H9 (cell line): ENCODE measurements around the gene SRF. TPM values are rescaled to one million over a fixed set of nuclear protein-coding genes. Genes with fewer than 3 reads are reported as not detected.

Source experiments
- DNase-seq: peaks from one replicate; pipeline ENCODE4 v3.0.0-alpha.2; 2017
- H2AFZ ChIP-seq: one replicate; pipeline ENCODE4 v1.6.1; 2013; ENCODE audit warnings: mild to moderate bottlenecking, low read length, control low read depth, moderate library complexity
- H2AK5ac ChIP-seq: 2 replicates; pipeline ENCODE4 v1.6.1; 2013; ENCODE audit warnings: low read length, control low read depth, mixed read lengths; ENCODE audit not compliant: insufficient read length
- H2BK120ac ChIP-seq: one replicate; pipeline ENCODE4 v1.6.1; 2013; ENCODE audit warnings: low read depth, mild to moderate bottlenecking, low read length, control low read depth, inconsistent platforms; ENCODE audit not compliant: poor library complexity, severe bottlenecking
- H2BK12ac ChIP-seq: 2 replicates; pipeline ENCODE4 v1.6.1; 2013; ENCODE audit warnings: low read length, control low read depth, mixed read lengths, low read depth; ENCODE audit not compliant: insufficient read length
- H2BK15ac ChIP-seq: 2 replicates; pipeline ENCODE4 v1.6.1; 2013; ENCODE audit warnings: low read depth, low read length, control low read depth
- H2BK20ac ChIP-seq: one replicate; pipeline ENCODE4 v1.6.1; 2013; ENCODE audit warnings: low read depth, mild to moderate bottlenecking, low read length, control low read depth, inconsistent platforms; ENCODE audit not compliant: poor library complexity, severe bottlenecking
- H2BK5ac ChIP-seq: 2 replicates; pipeline ENCODE4 v1.6.1; 2013; ENCODE audit warnings: low read length, control low read depth, mixed read lengths; ENCODE audit not compliant: insufficient read length
- H3K14ac ChIP-seq: 2 replicates; pipeline ENCODE4 v1.6.1; 2013; ENCODE audit warnings: low read length, control low read depth; ENCODE audit not compliant: insufficient read depth
- H3K18ac ChIP-seq: 2 replicates; pipeline ENCODE4 v1.6.1; 2013; ENCODE audit warnings: low read depth, mild to moderate bottlenecking, mixed read lengths, low read length, control low read depth; ENCODE audit not compliant: insufficient read length
- H3K23ac ChIP-seq: 2 replicates; pipeline ENCODE4 v1.6.1; 2013; ENCODE audit warnings: low read length, control low read depth, mixed read lengths, low read depth; ENCODE audit not compliant: insufficient read length
- H3K23me2 ChIP-seq: 2 replicates; pipeline ENCODE4 v1.6.1; 2013; ENCODE audit warnings: low read depth, mild to moderate bottlenecking, mixed read lengths, low read length, control low read depth; ENCODE audit not compliant: insufficient read length, poor library complexity, severe bottlenecking
- H3K27ac ChIP-seq: 2 replicates; pipeline ENCODE4 v1.5.1; 2013; ENCODE audit warnings: low read length, control low read depth, mixed read lengths, low read depth; ENCODE audit not compliant: insufficient read length
- H3K27me3 ChIP-seq: 2 replicates; pipeline ENCODE4 v1.6.1; 2013; ENCODE audit warnings: low read length, control low read depth, inconsistent platforms; ENCODE audit not compliant: insufficient read depth
- H3K4ac ChIP-seq: 2 replicates; pipeline ENCODE4 v1.6.1; 2013; ENCODE audit warnings: low read depth, mild to moderate bottlenecking, control low read depth, inconsistent platforms, low read length, moderate library complexity
- H3K4me1 ChIP-seq: 2 replicates; pipeline ENCODE4 v1.6.1; 2013; ENCODE audit warnings: low read length, control low read depth, inconsistent platforms; ENCODE audit not compliant: insufficient read depth
- H3K4me2 ChIP-seq: 2 replicates; pipeline ENCODE4 v1.6.1; 2013; ENCODE audit warnings: low read length, control low read depth, mixed read lengths; ENCODE audit not compliant: insufficient read length, insufficient read depth
- H3K56ac ChIP-seq: 2 replicates; pipeline ENCODE4 v1.6.1; 2013; ENCODE audit warnings: low read depth, mild to moderate bottlenecking, mixed read lengths, low read length, control low read depth; ENCODE audit not compliant: insufficient read length
- H3K79me1 ChIP-seq: 2 replicates; pipeline ENCODE4 v1.6.1; 2013; ENCODE audit warnings: low read depth, mild to moderate bottlenecking, moderate library complexity, low read length, control low read depth, inconsistent platforms; ENCODE audit not compliant: insufficient read depth, poor library complexity, severe bottlenecking
- H3K79me2 ChIP-seq: 2 replicates; pipeline ENCODE4 v1.6.1; 2013; ENCODE audit warnings: low read length, control low read depth, inconsistent platforms; ENCODE audit not compliant: insufficient read depth
- H3K9ac ChIP-seq: 2 replicates; pipeline ENCODE4 v1.6.1; 2013; ENCODE audit warnings: low read length, control low read depth, mixed read lengths; ENCODE audit not compliant: insufficient read length; ENCODE audit errors: extremely low read depth
- H3K9me3 ChIP-seq: one replicate; pipeline ENCODE4 v1.6.1; 2013; ENCODE audit warnings: low read depth, low read length, inconsistent platforms; ENCODE audit not compliant: control insufficient read depth
- H3T11ph ChIP-seq: one replicate; pipeline ENCODE4 v1.6.1; 2013; ENCODE audit warnings: mild to moderate bottlenecking, low read length, control low read depth, inconsistent platforms
- H4K20me1 ChIP-seq: one replicate; pipeline ENCODE4 v1.6.1; 2013; ENCODE audit not compliant: control insufficient read depth, insufficient read length, insufficient read depth
- H4K5ac ChIP-seq: 2 replicates; pipeline ENCODE4 v1.6.1; 2013; ENCODE audit warnings: low read depth, mild to moderate bottlenecking, mixed read lengths, low read length, control low read depth; ENCODE audit not compliant: insufficient read length
- H4K8ac ChIP-seq: replicated peaks from 2 replicates; pipeline ENCODE4 v1.6.1; 2013; ENCODE audit warnings: low read length, control low read depth, mixed read lengths, low read depth; ENCODE audit not compliant: insufficient read length
- H4K91ac ChIP-seq: 2 replicates; pipeline ENCODE4 v1.6.1; 2013; ENCODE audit warnings: low read depth, mild to moderate bottlenecking, moderate library complexity, mixed read lengths, low read length, control low read depth; ENCODE audit not compliant: insufficient read length
- H3K27ac Mint-ChIP-seq, 3 experiments: 2 replicates in 2 of 3; 3 replicates in 1 of 3; pipeline ENCODE4 v1.8.0; 2020 to 2021; ENCODE audit warnings: mixed read lengths in 3 of 3, mild to moderate bottlenecking in 1 of 3, moderate library complexity in 1 of 3
- H3K27me3 Mint-ChIP-seq: 2 replicates; pipeline ENCODE4 v1.8.0; 2021; ENCODE audit warnings: low read depth, mild to moderate bottlenecking, moderate library complexity, mixed read lengths
- H3K36me3 Mint-ChIP-seq, 3 experiments: 2 replicates in 2 of 3; 3 replicates in 1 of 3; pipeline ENCODE4 v1.8.0; 2020 to 2021; ENCODE audit warnings: low read depth in 3 of 3, mixed read lengths in 3 of 3; ENCODE audit not compliant: insufficient read depth in 1 of 3
- H3K4me1 Mint-ChIP-seq, 2 experiments: 2 replicates each; pipeline ENCODE4 v1.8.0; 2020; ENCODE audit warnings: mixed read lengths in 2 of 2
- H3K4me3 Mint-ChIP-seq, 2 experiments: 2 replicates in 1 of 2; 3 replicates in 1 of 2; pipeline ENCODE4 v1.8.0; 2020 to 2021; ENCODE audit warnings: mild to moderate bottlenecking in 2 of 2, mixed read lengths in 2 of 2, moderate library complexity in 1 of 2
- H3K9me3 Mint-ChIP-seq, 2 experiments: 2 replicates in 1 of 2; 3 replicates in 1 of 2; pipeline ENCODE4 v1.8.0; 2020; ENCODE audit warnings: mild to moderate bottlenecking in 2 of 2, mixed read lengths in 2 of 2, moderate library complexity in 1 of 2
- WGBS: extraction: QIAGEN DNeasy Blood & Tissue Kit; methylation state at CpG from one replicate; pipeline ENCODE4 v1.1.7; 2013; ENCODE audit warnings: missing lambda C conversion rate, low lambda C conversion rate, mixed read lengths; ENCODE audit not compliant: insufficient read length; ENCODE audit errors: extremely low coverage; 5-methylcytosine and 5-hydroxymethylcytosine counted together
- total RNA-seq: library from RNA; stranded (reverse); gene quantifications from 2 replicates; pipeline ENCODE4 v1.2.1, GENCODE V29; 2021
- TF ChIP-seq, protein P1 (sequence below): fragments of 200-600 bp; sonication (generic); conservative IDR thresholded peaks from 3 replicates; pipeline ENCODE4 v1.8.0; 2021; ENCODE audit warnings: antibody characterized with exemption, mild to moderate bottlenecking

Gene SRF
- total RNA-seq, 1 experiment from 2014 or later, result 57.5 TPM

DNA sequence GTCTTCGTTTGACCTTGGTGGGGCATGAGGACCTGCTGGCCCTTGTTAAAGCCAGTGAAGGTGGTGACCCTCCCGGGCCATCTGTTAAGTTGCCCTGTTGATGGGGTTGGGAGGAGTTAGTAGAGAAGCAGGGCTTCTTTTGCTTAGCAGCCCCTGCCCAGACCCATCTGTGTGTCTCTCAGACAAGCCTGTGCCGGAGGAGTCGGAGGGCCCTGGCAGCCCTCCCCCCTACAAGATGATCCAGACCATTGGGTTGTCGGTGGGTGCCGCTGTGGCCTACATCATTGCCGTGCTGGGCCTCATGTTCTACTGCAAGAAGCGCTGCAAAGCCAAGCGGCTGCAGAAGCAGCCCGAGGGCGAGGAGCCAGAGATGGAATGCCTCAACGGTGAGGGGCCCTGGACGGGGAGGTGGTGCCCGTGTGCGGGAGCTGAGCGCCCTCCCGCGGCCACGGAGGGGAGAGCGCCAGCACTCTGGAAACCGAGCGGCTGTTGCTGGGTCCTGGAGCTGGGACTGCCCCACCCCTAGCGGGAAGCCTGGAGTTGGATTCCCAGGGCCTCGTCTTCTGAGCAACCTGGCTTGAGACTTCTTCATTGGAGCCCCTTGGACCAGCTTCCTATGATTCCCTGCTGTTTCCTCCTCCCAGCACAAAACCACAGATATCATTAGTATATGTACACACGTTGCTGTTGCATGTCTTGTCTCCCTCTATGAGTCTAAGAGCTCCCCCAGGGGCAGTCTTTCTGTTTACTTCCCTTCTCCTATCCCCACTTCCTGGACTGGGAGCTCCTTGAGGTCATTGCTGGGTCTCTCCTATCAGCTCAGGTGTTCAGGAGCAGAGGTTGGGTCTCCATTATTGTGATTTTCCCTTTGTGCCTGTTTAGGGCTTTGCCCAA is 27.6 kb upstream of the SRF start:
- no peaks in the 10 kb centered on the region for H3K27me3 Mint-ChIP-seq
- H3K9me3 Mint-ChIP-seq, result no peaks in the 10 kb centered on the region
- Histone ChIP-seq H3K14ac (no peak overlapping the region), H3T11ph (no peak overlapping the region), H3K27ac (no peak overlapping the region), H3K9ac (no peak overlapping the region), H2AFZ (no peak overlapping the region), H2BK5ac (no peak overlapping the region), H2BK15ac (no peak overlapping the region), H3K18ac (no peak overlapping the region), H3K27me3 (no peaks in the 10 kb centered on the region), H3K4me2 (no peak overlapping the region), H3K4me1 (no peaks in the 10 kb centered on the region), H4K5ac (no peak overlapping the region), H3K79me1 (no peaks in the 10 kb centered on the region), H2AK5ac (no peak overlapping the region), H4K91ac (no peak overlapping the region), H2BK120ac (no peak overlapping the region), H4K20me1 (no peaks in the 10 kb centered on the region), H3K23ac (no peak overlapping the region), H3K9me3 (no peaks in the 10 kb centered on the region), H2BK12ac (no peak overlapping the region), H3K56ac (no peak overlapping the region), H3K23me2 (no peaks in the 10 kb centered on the region), H3K4ac (no peak overlapping the region), H3K79me2 (no peaks in the 10 kb centered on the region), H4K8ac (no peak overlapping the region), H2BK20ac (no peak overlapping the region)
- peaks cover 10% of the 10 kb centered on the region in 2 experiments for H3K4me1 Mint-ChIP-seq
- peaks cover 10 to 42% (median 34%) of the 10 kb centered on the region in 3 experiments for H3K36me3 Mint-ChIP-seq
- DNase-seq, result peak; percentile 96
- H3K4me3 Mint-ChIP-seq, result no peak overlapping the region; a peak in 1 of 5 replicates
- TF ChIP-seq, protein P1, sequence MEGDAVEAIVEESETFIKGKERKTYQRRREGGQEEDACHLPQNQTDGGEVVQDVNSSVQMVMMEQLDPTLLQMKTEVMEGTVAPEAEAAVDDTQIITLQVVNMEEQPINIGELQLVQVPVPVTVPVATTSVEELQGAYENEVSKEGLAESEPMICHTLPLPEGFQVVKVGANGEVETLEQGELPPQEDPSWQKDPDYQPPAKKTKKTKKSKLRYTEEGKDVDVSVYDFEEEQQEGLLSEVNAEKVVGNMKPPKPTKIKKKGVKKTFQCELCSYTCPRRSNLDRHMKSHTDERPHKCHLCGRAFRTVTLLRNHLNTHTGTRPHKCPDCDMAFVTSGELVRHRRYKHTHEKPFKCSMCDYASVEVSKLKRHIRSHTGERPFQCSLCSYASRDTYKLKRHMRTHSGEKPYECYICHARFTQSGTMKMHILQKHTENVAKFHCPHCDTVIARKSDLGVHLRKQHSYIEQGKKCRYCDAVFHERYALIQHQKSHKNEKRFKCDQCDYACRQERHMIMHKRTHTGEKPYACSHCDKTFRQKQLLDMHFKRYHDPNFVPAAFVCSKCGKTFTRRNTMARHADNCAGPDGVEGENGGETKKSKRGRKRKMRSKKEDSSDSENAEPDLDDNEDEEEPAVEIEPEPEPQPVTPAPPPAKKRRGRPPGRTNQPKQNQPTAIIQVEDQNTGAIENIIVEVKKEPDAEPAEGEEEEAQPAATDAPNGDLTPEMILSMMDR, result peak; percentile 99
- peak overlapping the region; percentile 34 to 96 (median 77); a peak in 3 of 7 replicates for H3K27ac Mint-ChIP-seq
- no CpG with 5 or more reads among the region's 25 CpGs for WGBS
